GM12891 (cell line): ENCODE data around the gene MYLK.

Source experiments
- POLR2A ChIP-seq: IDR thresholded peaks from 2 replicates; pipeline ENCODE4 v1.6.1; 2011; ENCODE audit warnings: low read depth, low read length, control low read depth
- POLR2AphosphoS5 ChIP-seq: IDR thresholded peaks from 2 replicates; pipeline ENCODE4 v1.6.1; 2011; ENCODE audit warnings: low read depth, low read length, control low read depth
- SPI1 ChIP-seq: IDR thresholded peaks from 2 replicates; pipeline ENCODE4 v1.6.1; 2011; ENCODE audit warnings: low read depth, low read length, control low read depth

- TF ChIP-seq POLR2A (no peak), POLR2AphosphoS5 (no peak), SPI1 (no peak)
Observed at GRCh38 chr3:123635717-123636116, 248.4 kb downstream of the MYLK start.
